ENCODE measurements around the gene SLC25A39. TPM values are rescaled to one million over a fixed set of nuclear protein-coding genes. Genes with fewer than 3 reads are reported as not detected.
"Not testable (repeated sequence)": the region's sequence is repeated elsewhere in the genome, so short reads cannot be mapped to it uniquely, and the experiment has no call there.

Gene SLC25A39
- total and polyA plus RNA-seq, 2 of the 13 experiments (the other 11 are each of a cell fraction or from before 2014, with no cell fraction given) = 144 to 151 TPM

GRCh38 chr17:44348234-44348987, 23.8 kb upstream of the SLC25A39 start:
- DNase-seq (ENCODE audit: low spot score) (no peak), ATAC-seq (no peak), FAIRE-seq (no peak)
- Histone ChIP-seq H3K79me2 (ENCODE audit: insufficient read depth, low read length) (peaks cover 4% of the 10 kb centered on the region), H3K36me3 (replicated peaks in 1 of 2; ENCODE audit: control insufficient read depth in 1 of 2, insufficient read depth in 2 of 2, low read length in 2 of 2) (peaks cover 9 to 30% of the 10 kb centered on the region in 2 experiments), H3K4me1 (ENCODE audit: insufficient read depth, low read length) (peaks cover 19% of the 10 kb centered on the region), H3K4me2 (ENCODE audit: low read depth, low read length) (no peak overlapping the region), H3K4me3 (replicated peaks in 1 of 3; ENCODE audit: insufficient read depth in 1 of 3, low read depth in 2 of 3, low read length in 3 of 3) (no peak overlapping the region), H3K9ac (ENCODE audit: insufficient read depth, low read depth, low read length) (no peak overlapping the region), H3K27ac (ENCODE audit: extremely low read length, insufficient read depth, low read length) (no peak overlapping the region), H3K9me3 (ENCODE audit: low read length) (no peaks in the 10 kb centered on the region), H2AFZ (ENCODE audit: low read length) (no peak overlapping the region), H4K20me1 (ENCODE audit: insufficient read depth, low read length) (no peaks in the 10 kb centered on the region), H3K27me3 (ENCODE audit: control insufficient read depth in 1 of 2, insufficient read depth in 2 of 2, low read length in 2 of 2) (peaks cover 0 to 9% of the 10 kb centered on the region in 2 experiments; a peak in 1 of 5 replicates)
- POLR2A ChIA-PET = no interaction called here
- in situ Hi-C loops (cut with HindIII; ENCODE audit: extremely low pct_ligation_motif_present, low pct_unique_long_range_greater_than_20kb) = no loop called here
- WGBS (ENCODE audit: low lambda C conversion rate) = 89% methylated on average over 9 of the region's 9 CpGs
- intact Hi-C loops (cut with micrococcal nuclease; ENCODE audit: unreplicated experiment) = no loop called here
- TF ChIP-seq ETV6 (CRISPR knock-in tag; conservative IDR thresholded peaks at IDR 0.05) (no peak), ZNF639 (CRISPR knock-in tag; conservative IDR thresholded peaks at IDR 0.05) (no peak)
- TF ChIP-seq, protein P1, sequence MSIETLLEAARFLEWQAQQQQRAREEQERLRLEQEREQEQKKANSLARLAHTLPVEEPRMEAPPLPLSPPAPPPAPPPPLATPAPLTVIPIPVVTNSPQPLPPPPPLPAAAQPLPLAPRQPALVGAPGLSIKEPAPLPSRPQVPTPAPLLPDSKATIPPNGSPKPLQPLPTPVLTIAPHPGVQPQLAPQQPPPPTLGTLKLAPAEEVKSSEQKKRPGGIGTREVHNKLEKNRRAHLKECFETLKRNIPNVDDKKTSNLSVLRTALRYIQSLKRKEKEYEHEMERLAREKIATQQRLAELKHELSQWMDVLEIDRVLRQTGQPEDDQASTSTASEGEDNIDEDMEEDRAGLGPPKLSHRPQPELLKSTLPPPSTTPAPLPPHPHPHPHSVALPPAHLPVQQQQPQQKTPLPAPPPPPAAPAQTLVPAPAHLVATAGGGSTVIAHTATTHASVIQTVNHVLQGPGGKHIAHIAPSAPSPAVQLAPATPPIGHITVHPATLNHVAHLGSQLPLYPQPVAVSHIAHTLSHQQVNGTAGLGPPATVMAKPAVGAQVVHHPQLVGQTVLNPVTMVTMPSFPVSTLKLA (IDR thresholded peaks at IDR 0.05) = 0 out of 2 replicates have a peak, but pooled peaks have one; percentile 25
- BruUV-seq (replicated peaks) = no TSS peak
- CTCF ChIA-PET (ENCODE audit: low intra/inter-chr PET ratio, low total read pairs) = no interaction called here

GRCh38 chr17:44347206-44348055, 22.8 kb upstream of the SLC25A39 start:
- ATAC-seq; POLR2A ChIA-PET; H3K4me3 ChIP-seq (replicated peaks in 1 of 3; ENCODE audit: insufficient read depth in 1 of 3, low read depth in 2 of 3, low read length in 3 of 3); FAIRE-seq; DNase-seq (ENCODE audit: low spot score); H3K27me3 ChIP-seq (ENCODE audit: control insufficient read depth in 1 of 2, insufficient read depth in 2 of 2, low read length in 2 of 2); H2AFZ ChIP-seq (ENCODE audit: low read length); H3K9ac ChIP-seq (ENCODE audit: insufficient read depth, low read depth, low read length); intact Hi-C loops (cut with micrococcal nuclease; ENCODE audit: unreplicated experiment); H4K20me1 ChIP-seq (ENCODE audit: insufficient read depth, low read length); H3K27ac ChIP-seq (ENCODE audit: extremely low read length, insufficient read depth, low read length); BruUV-seq (replicated peaks); CTCF ChIA-PET (ENCODE audit: low intra/inter-chr PET ratio, low total read pairs); H3K9me3 ChIP-seq (ENCODE audit: low read length); in situ Hi-C loops (cut with HindIII; ENCODE audit: extremely low pct_ligation_motif_present, low pct_unique_long_range_greater_than_20kb); H3K4me2 ChIP-seq (ENCODE audit: low read depth, low read length); H3K79me2 ChIP-seq (ENCODE audit: insufficient read depth, low read length): not testable (repeated sequence)
- WGBS (ENCODE audit: low lambda C conversion rate) = 90% methylated on average over 18 of the region's 18 CpGs
- H3K4me1 ChIP-seq (ENCODE audit: insufficient read depth, low read length) = peaks cover 25% of the 10 kb centered on the region
- H3K36me3 ChIP-seq (replicated peaks in 1 of 2; ENCODE audit: control insufficient read depth in 1 of 2, insufficient read depth in 2 of 2, low read length in 2 of 2) = peaks cover 6 to 23% of the 10 kb centered on the region in 2 experiments; a peak in 4 of 5 replicates
